A549 (cell line): Measurements from ENCODE around the gene OTOS. TPM values are rescaled to one million over a fixed set of nuclear protein-coding genes. Genes with fewer than 3 reads are reported as not detected.

Source experiments
- ATAC-seq, 2 experiments: fragments of 200-7000 bp in 1 of 2; fragments of >200 bp in 1 of 2; cut with Nextera tagmentation in 1 of 2; cut with Tn5 transposase in 1 of 2; 3 replicates each; pipeline versions ENCODE4 v1.8.0 to v1.9.1; 2018 to 2020; ENCODE audit warnings: mild to moderate bottlenecking in 1 of 2, moderate library complexity in 1 of 2
- CTCF ChIA-PET: fragments of 300-600 bp; sonication (Branson Sonifier 250); formaldehyde crosslinking; extraction: SDS; loops from one replicate; lab custom pipeline; 2021; ENCODE audit warnings: antibody characterized with exemption, inconsistent platforms; lab: Yijun Ruan, JAX
- POLR2A ChIA-PET: fragments of 350-600 bp; formaldehyde crosslinking; extraction: SDS; loops from one replicate; lab custom pipeline; 2021; ENCODE audit warnings: antibody characterized with exemption, inconsistent platforms; lab: Yijun Ruan, JAX
- DNase-seq, 2 experiments: peaks; one replicate each; pipeline versions ENCODE4 v3.0.0 to v3.0.0-alpha.2; 2011 to 2016; ENCODE audit warnings: low read depth in 1 of 2, low spot score in 1 of 2
- FAIRE-seq: peaks from 2 replicates; lab custom pipeline; 2011; peaks lifted over from hg19 to GRCh38; lab: Jason Lieb, UNC
- H3K27ac ChIP-seq, 2 experiments: fragments of >200 bp; sonication (Bioruptor Twin); formaldehyde crosslinking; 3 replicates each; pipeline ENCODE4 v1.5.1; 2016 to 2017
- H3K4me1 ChIP-seq: fragments of >200 bp; sonication (Bioruptor Twin); formaldehyde crosslinking; 3 replicates; pipeline ENCODE4 v1.6.1; 2016
- H3K4me2 ChIP-seq: fragments of >200 bp; sonication (Bioruptor Twin); formaldehyde crosslinking; 3 replicates; pipeline ENCODE4 v1.6.1; 2016
- H3K4me3 ChIP-seq: fragments of >200 bp; sonication (Bioruptor Twin); formaldehyde crosslinking; 3 replicates; pipeline ENCODE4 v1.5.1; 2016
- H3K9me3 ChIP-seq: fragments of >200 bp; sonication (Bioruptor Twin); formaldehyde crosslinking; 3 replicates; pipeline ENCODE4 v1.6.1; 2016
- CBX8 ChIP-seq: fragments of 200-600 bp; sonication (generic); IDR thresholded peaks from 2 replicates; pipeline ENCODE4 v1.6.1; 2016
- CEBPB ChIP-seq, 2 experiments: fragments of >200 bp in 1 of 2; sonication (Bioruptor Twin) in 1 of 2; formaldehyde crosslinking in 1 of 2; IDR thresholded peaks; 2 replicates each; pipeline ENCODE4 v1.6.1; 2012 to 2016
- EHF ChIP-seq: fragments of 250-450 bp; sonication (Bioruptor Pico); IDR thresholded peaks from 2 replicates; pipeline ENCODE4 v1.5.0; 2020; ENCODE audit warnings: mild to moderate bottlenecking
- FOSL2 ChIP-seq, 2 experiments: fragments of 450-650 bp in 1 of 2; fragments of >200 bp in 1 of 2; sonication (Bioruptor Twin) in 1 of 2; formaldehyde crosslinking; IDR thresholded peaks; 2 replicates each; pipeline versions ENCODE4 v1.5.0 to v1.6.1; 2016 to 2020; ENCODE audit warnings: mild to moderate bottlenecking in 1 of 2, moderate library complexity in 1 of 2
- HDAC2 ChIP-seq: fragments of 200-600 bp; sonication (generic); IDR thresholded peaks from 2 replicates; pipeline ENCODE4 v1.6.1; 2016
- HES2 ChIP-seq: fragments of >200 bp; sonication (Bioruptor Twin); formaldehyde crosslinking; IDR thresholded peaks from 2 replicates; pipeline ENCODE4 v1.6.1; 2016
- KDM1A ChIP-seq: fragments of 200-600 bp; sonication (generic); IDR thresholded peaks from 2 replicates; pipeline ENCODE4 v1.6.1; 2016; ENCODE audit warnings: low read depth, mild to moderate bottlenecking
- MYC ChIP-seq: IDR thresholded peaks from 2 replicates; pipeline ENCODE4 v1.6.1; 2012; ENCODE audit warnings: mild to moderate bottlenecking, inconsistent platforms, low read length, improper control_type of control experiment, borderline replicate concordance
- NPAS2 ChIP-seq: fragments of 250-450 bp; sonication (Bioruptor Pico); IDR thresholded peaks from 2 replicates; pipeline ENCODE4 v1.8.0; 2022; ENCODE audit warnings: mild to moderate bottlenecking, moderate library complexity, borderline replicate concordance
- NR3C1 ChIP-seq: fragments of >200 bp; sonication (Bioruptor Twin); formaldehyde crosslinking; IDR thresholded peaks from 3 replicates; pipeline ENCODE4 v1.6.1; 2017
- PHF8 ChIP-seq: fragments of 200-600 bp; sonication (generic); IDR thresholded peaks from 2 replicates; pipeline ENCODE4 v1.6.1; 2016; ENCODE audit warnings: low read depth, mild to moderate bottlenecking, antibody characterized with exemption, moderate library complexity, borderline replicate concordance
- RCOR1 ChIP-seq: fragments of 150-350 bp; IDR thresholded peaks from 2 replicates; pipeline ENCODE4 v1.6.1; 2014; ENCODE audit warnings: antibody characterized with exemption, low read length, low read depth
- REST ChIP-seq: fragments of 200-600 bp; sonication (generic); IDR thresholded peaks from 2 replicates; pipeline ENCODE4 v1.6.1; 2016; ENCODE audit warnings: antibody characterized with exemption, mild to moderate bottlenecking, moderate library complexity
- TFCP2L1 ChIP-seq: fragments of 250-450 bp; sonication (Bioruptor Pico); IDR thresholded peaks from 2 replicates; pipeline ENCODE4 v1.5.0; 2021; ENCODE audit warnings: mild to moderate bottlenecking
- USF2 ChIP-seq: fragments of 450-650 bp; IDR thresholded peaks from 2 replicates; pipeline ENCODE4 v1.6.1; 2014; ENCODE audit warnings: antibody characterized with exemption
- ZC3H11A ChIP-seq: fragments of 450-650 bp; IDR thresholded peaks from 2 replicates; pipeline ENCODE4 v1.6.1; 2014; ENCODE audit warnings: antibody characterized with exemption, mild to moderate bottlenecking
- ZFP36 ChIP-seq: fragments of 450-650 bp; IDR thresholded peaks from 2 replicates; pipeline ENCODE4 v1.6.1; 2014; ENCODE audit warnings: borderline replicate concordance; ENCODE audit not compliant: partially characterized antibody
- ZNF302 ChIP-seq: fragments of 250-450 bp; sonication (Bioruptor Pico); IDR thresholded peaks from 2 replicates; pipeline ENCODE4 v1.9.0; 2021; ENCODE audit warnings: inconsistent platforms, mild to moderate bottlenecking, moderate library complexity
- WGBS: methylation state at CpG from one replicate; pipeline ENCODE4 v1.1.6; 2017; ENCODE audit errors: missing lambda C conversion rate; 5-methylcytosine and 5-hydroxymethylcytosine counted together
- polyA plus RNA-seq, 4 experiments: library from polyadenylated mRNA; depleted of rRNA in 3 of 4; stranded (reverse); fragments of >200 nt; fragmentation: RNase III in 1 of 4; extraction: RNeasy Plus Mini Kit Qiagen cat#74134 plus additional on column Dnase treatment in 1 of 4; gene quantifications; 2 replicates in 3 of 4; 3 replicates in 1 of 4; pipeline ENCODE4 v1.2.3, GENCODE V29; 2011 to 2017

Gene OTOS
- polyA plus RNA-seq, 2 of the 4 experiments (the other 2 are of a cell fraction) = not detected

- TF ChIP-seq EHF (no peak), REST (no peak)
Observed at GRCh38 chr2:240187989-240188590, 47.6 kb upstream of the OTOS start (continued).

- no peaks in the 10 kb centered on the region for H3K4me1 ChIP-seq
- ATAC-seq (no peak), FAIRE-seq (no peak), DNase-seq (no peak)
- peaks cover 23% of the 10 kb centered on the region for H3K9me3 ChIP-seq
- CTCF ChIA-PET = interaction anchor here (0.6 kb wide), 1 partner anchor 187 kb away, joined by 3 read pairs; no protein-coding TSS in a partner anchor
- POLR2A ChIA-PET = no interaction called here
- H3K27ac ChIP-seq = no peak overlapping the region
- no peak overlapping the region for H3K4me3 ChIP-seq
- no peak overlapping the region for H3K4me2 ChIP-seq
- 22% methylated on average over 7 of the region's 7 CpGs for WGBS
- TF ChIP-seq MYC = no peak
- no peak for TF ChIP-seq CEBPB (IDR thresholded peaks at IDR 0.05)
- TF ChIP-seq EHF = no peak
- no peak for TF ChIP-seq NR3C1
- TF ChIP-seq ZFP36 = no peak
- TF ChIP-seq HES2 = no peak
- TF ChIP-seq CBX8 = no peak
- no peak for TF ChIP-seq PHF8
- no peak for TF ChIP-seq ZNF302 (CRISPR knock-in tag)
- no peak for TF ChIP-seq NPAS2 (CRISPR knock-in tag)
- no peak for TF ChIP-seq TFCP2L1 (CRISPR knock-in tag)
Observed at GRCh38 chr2:240186191-240186725, 45.8 kb upstream of the OTOS start.

- DNase-seq = no peak
- POLR2A ChIA-PET = no interaction called here
- Histone ChIP-seq H3K9me3 (peaks cover 23% of the 10 kb centered on the region), H3K4me3 (no peak overlapping the region), H3K4me2 (no peak overlapping the region), H3K4me1 (no peaks in the 10 kb centered on the region), H3K27ac (no peak overlapping the region)
- WGBS = 3% methylated on average over 3 of the region's 3 CpGs
- TF ChIP-seq HDAC2 (no peak), FOSL2 (IDR thresholded peaks at IDR 0.05) (no peak), FOSL2 (CRISPR knock-in tag; IDR thresholded peaks at IDR 0.05) (no peak), KDM1A (no peak), RCOR1 (no peak), ZC3H11A (no peak), USF2 (no peak), NPAS2 (CRISPR knock-in tag) (no peak)
- CTCF ChIA-PET = no interaction called here
- ATAC-seq = no peak
- FAIRE-seq = no peak
Observed at GRCh38 chr2:240184656-240185055, 44.2 kb upstream of the OTOS start.
